ENCODE results near the gene PUS1. TPM values are rescaled to one million over a fixed set of nuclear protein-coding genes. Genes with fewer than 3 reads are reported as not detected.

The PUS1 gene
- total and polyA plus RNA-seq, 10 of the 15 experiments (the other 5 are each of a cell fraction or from before 2014, with no cell fraction given): 1.3 to 74.2 (median 25.4) TPM

- TF ChIP-seq E2F4 (IDR thresholded peaks at IDR 0.05; ENCODE audit: low read depth, low read length) (no peak), HSF1 (IDR thresholded peaks at IDR 0.05; ENCODE audit: low read depth, low read length) (no peak), CEBPZ (IDR thresholded peaks at IDR 0.05; ENCODE audit: low read depth, low read length) (no peak), NRF1 (conservative IDR thresholded peaks at IDR 0.05; ENCODE audit: low read depth, low read length) (no peak), ZNF217 (IDR thresholded peaks at IDR 0.05) (no peak), CTCF (IDR thresholded peaks at IDR 0.05 in 2 of 3, conservative IDR thresholded peaks at IDR 0.05 in 1 of 3; ENCODE audit: control insufficient read depth in 2 of 3, extremely low read depth in 1 of 3, insufficient read depth in 1 of 3, low read depth in 3 of 3, low read length in 3 of 3) (no peak)
These were observed 59.9 kb downstream of the PUS1 start (continued) for GRCh38 chr12:131989021-131989420.

Data from GM12878 (cell line).